CD14-positive monocyte (primary cell): ENCODE measurements around the gene MRPL24. TPM values are rescaled to one million over a fixed set of nuclear protein-coding genes. Genes with fewer than 3 reads are reported as not detected.

Source experiments
- polyA plus RNA-seq, 3 donors: library from polyadenylated mRNA; depleted of rRNA in 1 of 3; unstranded in 2 of 3; stranded (reverse) in 1 of 3; fragments of 300-500 nt in 2 of 3; fragments of >200 nt in 1 of 3; fragmentation: Illumina TruSeq in 2 of 3; gene quantifications; 1 replicate in 2 of 3; 2 replicates in 1 of 3; pipeline ENCODE4 v1.2.3, GENCODE V29; 2012 to 2021

MRPL24 gene
- polyA plus RNA-seq, 3 donors, result 28.7 to 47.0 (median 38.4) TPM

Other genes starting within 250 kb of the MRPL24 start
- gene MEF2D, start 240.3 kb downstream of the MRPL24 start, polyA plus RNA-seq, result 10 to 100 TPM in 1 of 3 donors, 1 to 10 TPM in 2; 4.5 to 66.4 (median 8.0) TPM
- under 1 TPM in 2 of 3 donors, not detected in 1; 0.03 to 0.24 TPM for gene IQGAP3, start 168.5 kb downstream of the MRPL24 start, polyA plus RNA-seq
- under 1 TPM in 2 of 3 donors, not detected in 1; 0.14 to 0.31 TPM for gene TTC24, start 161.4 kb downstream of the MRPL24 start, polyA plus RNA-seq
- gene NAXE, start 149.3 kb downstream of the MRPL24 start, polyA plus RNA-seq, result 10 to 100 TPM; 23.7 to 81.7 (median 54.9) TPM
- gene GPATCH4, start 139.6 kb downstream of the MRPL24 start, polyA plus RNA-seq, result 1 to 10 TPM; 2.6 to 5.3 (median 4.9) TPM
- gene HAPLN2, start 121.7 kb downstream of the MRPL24 start, polyA plus RNA-seq, result not detected
- not detected for gene BCAN, start 99.0 kb downstream of the MRPL24 start, polyA plus RNA-seq
- gene NES, start 63.7 kb downstream of the MRPL24 start, polyA plus RNA-seq, result not detected
- gene CRABP2, start 35.5 kb downstream of the MRPL24 start, polyA plus RNA-seq, result 1 to 10 TPM in 1 of 3 donors, under 1 TPM in 1, not detected in 1; 0.23 to 1.8 TPM
- 10 to 100 TPM in 1 of 3 donors, 1 to 10 TPM in 2; 4.6 to 49.3 (median 4.8) TPM for gene METTL25B, start 12.6 kb downstream of the MRPL24 start, polyA plus RNA-seq
- 10 to 100 TPM; 17.2 to 23.5 (median 18.1) TPM for gene ISG20L2, start 12.3 kb downstream of the MRPL24 start, polyA plus RNA-seq
- gene HDGF, start 10.6 kb upstream of the MRPL24 start, polyA plus RNA-seq, result 10 to 100 TPM; 23.9 to 92.4 (median 49.9) TPM
- gene PRCC, start 26.4 kb upstream of the MRPL24 start, polyA plus RNA-seq, result 10 to 100 TPM; 26.7 to 37.1 (median 29.6) TPM
- gene SH2D2A, start 75.8 kb upstream of the MRPL24 start, polyA plus RNA-seq, result under 1 TPM in 2 of 3 donors, not detected in 1; 0.17 to 0.20 TPM
- gene INSRR, start 118.0 kb upstream of the MRPL24 start, polyA plus RNA-seq, result not detected
- gene NTRK1, start 119.8 kb upstream of the MRPL24 start, polyA plus RNA-seq, result under 1 TPM in 1 of 3 donors, not detected in 2; 0.03 TPM
- not detected for gene PEAR1, start 152.6 kb upstream of the MRPL24 start, polyA plus RNA-seq
- not detected for gene LRRC71, start 179.5 kb upstream of the MRPL24 start, polyA plus RNA-seq